Neural progenitor cell (in vitro differentiated cells): ENCODE measurements around the gene RBM19.

Experiments used
- EZH2 ChIP-seq: fragments of 200-600 bp; sonication (generic); IDR thresholded peaks from 2 replicates; pipeline ENCODE4 v1.6.1; 2017; ENCODE audit warnings: antibody characterized with exemption, mild to moderate bottlenecking, moderate library complexity
- TF ChIP-seq, protein P1 (sequence below): fragments of 200-600 bp; sonication (generic); IDR thresholded peaks from 2 replicates; pipeline ENCODE4 v1.5.1; 2017; ENCODE audit warnings: antibody characterized with exemption, mild to moderate bottlenecking

DNA sequence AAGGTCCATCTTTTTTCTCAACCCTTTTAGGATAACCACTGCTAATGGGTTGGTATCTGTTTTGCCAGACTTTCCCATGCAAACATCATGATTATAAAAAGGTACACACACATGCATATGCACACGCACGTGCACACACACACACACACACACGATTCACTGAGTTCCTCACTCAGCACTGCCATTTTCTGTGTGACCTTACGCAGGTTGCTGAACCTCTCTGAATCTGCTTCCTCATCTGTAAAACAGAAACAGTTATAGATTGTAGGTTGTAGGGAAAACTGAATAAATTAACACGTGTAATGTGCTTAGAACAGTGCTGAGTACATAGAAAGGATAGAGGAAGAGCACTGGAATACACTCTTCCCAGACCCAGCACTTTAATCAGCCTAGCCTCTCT is 182.3 kb downstream of the RBM19 start:
- TF ChIP-seq, protein P1, sequence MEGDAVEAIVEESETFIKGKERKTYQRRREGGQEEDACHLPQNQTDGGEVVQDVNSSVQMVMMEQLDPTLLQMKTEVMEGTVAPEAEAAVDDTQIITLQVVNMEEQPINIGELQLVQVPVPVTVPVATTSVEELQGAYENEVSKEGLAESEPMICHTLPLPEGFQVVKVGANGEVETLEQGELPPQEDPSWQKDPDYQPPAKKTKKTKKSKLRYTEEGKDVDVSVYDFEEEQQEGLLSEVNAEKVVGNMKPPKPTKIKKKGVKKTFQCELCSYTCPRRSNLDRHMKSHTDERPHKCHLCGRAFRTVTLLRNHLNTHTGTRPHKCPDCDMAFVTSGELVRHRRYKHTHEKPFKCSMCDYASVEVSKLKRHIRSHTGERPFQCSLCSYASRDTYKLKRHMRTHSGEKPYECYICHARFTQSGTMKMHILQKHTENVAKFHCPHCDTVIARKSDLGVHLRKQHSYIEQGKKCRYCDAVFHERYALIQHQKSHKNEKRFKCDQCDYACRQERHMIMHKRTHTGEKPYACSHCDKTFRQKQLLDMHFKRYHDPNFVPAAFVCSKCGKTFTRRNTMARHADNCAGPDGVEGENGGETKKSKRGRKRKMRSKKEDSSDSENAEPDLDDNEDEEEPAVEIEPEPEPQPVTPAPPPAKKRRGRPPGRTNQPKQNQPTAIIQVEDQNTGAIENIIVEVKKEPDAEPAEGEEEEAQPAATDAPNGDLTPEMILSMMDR: no peak
- TF ChIP-seq EZH2: no peak
